ENCODE data around the gene TMEM182. TPM values are rescaled to one million over a fixed set of nuclear protein-coding genes. Genes with fewer than 3 reads are reported as not detected.

The TMEM182 gene
- total RNA-seq, 1 experiment from 2014 or later: 5.3 TPM

DNA sequence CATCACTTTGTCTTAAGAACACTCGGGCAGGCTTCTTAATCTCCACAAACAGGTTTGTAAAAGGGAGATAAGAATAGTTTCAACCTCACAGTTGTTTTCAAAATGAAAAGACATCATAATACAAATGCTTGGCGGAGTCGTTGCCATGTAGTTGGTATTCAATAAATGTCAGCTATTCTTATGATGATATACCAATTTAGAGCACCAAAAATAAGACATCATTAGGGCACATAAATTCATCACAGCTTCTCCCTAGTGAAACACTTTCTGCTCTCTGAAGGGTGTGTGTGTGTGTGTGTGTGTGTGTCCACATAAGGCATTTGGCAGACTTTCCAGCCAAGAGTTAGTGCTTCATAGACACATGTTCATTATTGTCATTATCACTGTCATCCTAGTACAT, 10.8 kb downstream of the TMEM182 start:
- intact Hi-C loops (cut with micrococcal nuclease): no loop called here
- peaks cover 6% of the 10 kb centered on the region for H3K36me3 Mint-ChIP-seq (ENCODE audit: insufficient read depth, unreplicated experiment)
- no peak overlapping the region for H3K4me3 Mint-ChIP-seq (ENCODE audit: unreplicated experiment)
- H3K27me3 Mint-ChIP-seq (ENCODE audit: insufficient read depth, unreplicated experiment): no peaks in the 10 kb centered on the region
- no TSS peak for BruUV-seq (replicated peaks)
- no peak overlapping the region for H3K27ac Mint-ChIP-seq (ENCODE audit: low read depth, unreplicated experiment)
- DNase-seq (ENCODE audit: unreplicated experiment): no peak
- H3K4me1 Mint-ChIP-seq (ENCODE audit: insufficient read depth, unreplicated experiment): no peaks in the 10 kb centered on the region
- no peaks in the 10 kb centered on the region for H3K9me3 Mint-ChIP-seq (ENCODE audit: unreplicated experiment)
- TF ChIP-seq, protein P1, sequence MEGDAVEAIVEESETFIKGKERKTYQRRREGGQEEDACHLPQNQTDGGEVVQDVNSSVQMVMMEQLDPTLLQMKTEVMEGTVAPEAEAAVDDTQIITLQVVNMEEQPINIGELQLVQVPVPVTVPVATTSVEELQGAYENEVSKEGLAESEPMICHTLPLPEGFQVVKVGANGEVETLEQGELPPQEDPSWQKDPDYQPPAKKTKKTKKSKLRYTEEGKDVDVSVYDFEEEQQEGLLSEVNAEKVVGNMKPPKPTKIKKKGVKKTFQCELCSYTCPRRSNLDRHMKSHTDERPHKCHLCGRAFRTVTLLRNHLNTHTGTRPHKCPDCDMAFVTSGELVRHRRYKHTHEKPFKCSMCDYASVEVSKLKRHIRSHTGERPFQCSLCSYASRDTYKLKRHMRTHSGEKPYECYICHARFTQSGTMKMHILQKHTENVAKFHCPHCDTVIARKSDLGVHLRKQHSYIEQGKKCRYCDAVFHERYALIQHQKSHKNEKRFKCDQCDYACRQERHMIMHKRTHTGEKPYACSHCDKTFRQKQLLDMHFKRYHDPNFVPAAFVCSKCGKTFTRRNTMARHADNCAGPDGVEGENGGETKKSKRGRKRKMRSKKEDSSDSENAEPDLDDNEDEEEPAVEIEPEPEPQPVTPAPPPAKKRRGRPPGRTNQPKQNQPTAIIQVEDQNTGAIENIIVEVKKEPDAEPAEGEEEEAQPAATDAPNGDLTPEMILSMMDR (IDR thresholded peaks at IDR 0.05; ENCODE audit: unreplicated experiment): no peak
- CTCF ChIA-PET: interaction anchor here (0.7 to 2.6 kb wide), 4 partner anchors 11 to 281 kb away, joined by 3 to 13 read pairs (median 6); no protein-coding TSS in a partner anchor
- POLR2A ChIA-PET: no interaction called here

- intact Hi-C loops (cut with micrococcal nuclease): no loop called here
- no peaks in the 10 kb centered on the region for H3K4me1 Mint-ChIP-seq (ENCODE audit: insufficient read depth, unreplicated experiment)
- TF ChIP-seq, protein P1 (IDR thresholded peaks at IDR 0.05; ENCODE audit: unreplicated experiment): no peak
- H3K4me3 Mint-ChIP-seq (ENCODE audit: unreplicated experiment): no peak overlapping the region
- DNase-seq (ENCODE audit: unreplicated experiment): no peak
- no peaks in the 10 kb centered on the region for H3K27me3 Mint-ChIP-seq (ENCODE audit: insufficient read depth, unreplicated experiment)
- no TSS peak for BruUV-seq (replicated peaks)
- CTCF ChIA-PET: interaction anchor here (1.6 to 2.6 kb wide), 2 partner anchors 20 to 33 kb away, joined by 9 to 13 read pairs; no protein-coding TSS in a partner anchor
- POLR2A ChIA-PET: no interaction called here
- H3K36me3 Mint-ChIP-seq (ENCODE audit: insufficient read depth, unreplicated experiment): peaks cover 6% of the 10 kb centered on the region
- peaks cover 1% of the 10 kb centered on the region for H3K9me3 Mint-ChIP-seq (ENCODE audit: unreplicated experiment)
- no peak overlapping the region for H3K27ac Mint-ChIP-seq (ENCODE audit: low read depth, unreplicated experiment)
These were observed 11.4 kb downstream of the TMEM182 start for GRCh38 chr2:102773149-102773705.

- H3K27me3 Mint-ChIP-seq (ENCODE audit: insufficient read depth, unreplicated experiment): no peaks in the 10 kb centered on the region
- TF ChIP-seq, protein P1 (IDR thresholded peaks at IDR 0.05; ENCODE audit: unreplicated experiment): no peak
- intact Hi-C loops (cut with micrococcal nuclease): no loop called here
- ChIA-PET CTCF (interaction anchor here (1.7 to 2.7 kb wide), 2 partner anchors 24 to 28 kb away, joined by 6 to 11 read pairs; no protein-coding TSS in a partner anchor), POLR2A (no interaction called here)
- H3K27ac Mint-ChIP-seq (ENCODE audit: low read depth, unreplicated experiment): no peak overlapping the region
- H3K36me3 Mint-ChIP-seq (ENCODE audit: insufficient read depth, unreplicated experiment): no peaks in the 10 kb centered on the region
- DNase-seq (ENCODE audit: unreplicated experiment): no peak
- no peaks in the 10 kb centered on the region for H3K4me1 Mint-ChIP-seq (ENCODE audit: insufficient read depth, unreplicated experiment)
- no TSS peak for BruUV-seq (replicated peaks)
- peaks cover 7% of the 10 kb centered on the region for H3K9me3 Mint-ChIP-seq (ENCODE audit: unreplicated experiment)
- H3K4me3 Mint-ChIP-seq (ENCODE audit: unreplicated experiment): no peak overlapping the region
These were observed 16.4 kb downstream of the TMEM182 start for GRCh38 chr2:102778260-102778659.

DNA sequence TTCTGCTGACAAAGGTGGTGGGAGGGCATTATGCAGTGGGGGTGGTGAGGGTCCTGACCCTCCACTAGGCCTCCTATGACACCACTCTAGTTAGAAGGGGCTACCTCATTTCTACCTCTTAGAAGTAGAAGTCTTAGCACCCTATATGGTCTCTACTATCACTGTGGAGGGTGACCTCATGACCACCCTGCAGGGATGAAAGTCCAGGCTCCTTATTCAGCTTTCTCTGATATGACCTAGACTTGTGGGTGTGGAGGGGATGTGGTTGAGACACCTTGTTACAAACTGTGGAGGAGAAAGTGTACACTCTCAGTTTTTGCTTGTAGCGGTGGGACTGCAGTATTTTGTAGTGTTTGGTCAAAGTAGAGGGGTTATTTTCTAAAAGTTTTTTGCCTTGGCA, 18.6 kb downstream of the TMEM182 start:
- Mint-ChIP-seq H3K4me3 (ENCODE audit: unreplicated experiment) (no peak overlapping the region), H3K36me3 (ENCODE audit: insufficient read depth, unreplicated experiment) (no peaks in the 10 kb centered on the region), H3K4me1 (ENCODE audit: insufficient read depth, unreplicated experiment) (no peaks in the 10 kb centered on the region), H3K27ac (ENCODE audit: low read depth, unreplicated experiment) (no peak overlapping the region), H3K27me3 (ENCODE audit: insufficient read depth, unreplicated experiment) (no peaks in the 10 kb centered on the region), H3K9me3 (ENCODE audit: unreplicated experiment) (peaks cover 7% of the 10 kb centered on the region)
- DNase-seq (ENCODE audit: unreplicated experiment): no peak
- POLR2A ChIA-PET: interaction anchor here (0.5 kb wide), 1 partner anchor 25 kb away, joined by 3 read pairs; no protein-coding TSS in a partner anchor
- TF ChIP-seq, protein P1 (IDR thresholded peaks at IDR 0.05; ENCODE audit: unreplicated experiment): no peak
- intact Hi-C loops (cut with micrococcal nuclease): no loop called here
- CTCF ChIA-PET: interaction anchor here (1.2 kb wide), 1 partner anchor 26 kb away, joined by 9 read pairs; no protein-coding TSS in a partner anchor
- BruUV-seq (replicated peaks): no TSS peak
